COR-L47 (cell line): Measurements from ENCODE around the gene GPR173.

ENCODE experiments used
- DNase-seq: peaks from one replicate; lab custom pipeline; 2025; lab: John Stamatoyannopoulos, UW

The GPR173 gene

GRCh38 chrX:53089925-53090324 lies 41.3 kb downstream of the GPR173 start:
- no peak for DNase-seq

- no peak for DNase-seq
These were observed 42.8 kb downstream of the GPR173 start for GRCh38 chrX:53091354-53091753.

DNA sequence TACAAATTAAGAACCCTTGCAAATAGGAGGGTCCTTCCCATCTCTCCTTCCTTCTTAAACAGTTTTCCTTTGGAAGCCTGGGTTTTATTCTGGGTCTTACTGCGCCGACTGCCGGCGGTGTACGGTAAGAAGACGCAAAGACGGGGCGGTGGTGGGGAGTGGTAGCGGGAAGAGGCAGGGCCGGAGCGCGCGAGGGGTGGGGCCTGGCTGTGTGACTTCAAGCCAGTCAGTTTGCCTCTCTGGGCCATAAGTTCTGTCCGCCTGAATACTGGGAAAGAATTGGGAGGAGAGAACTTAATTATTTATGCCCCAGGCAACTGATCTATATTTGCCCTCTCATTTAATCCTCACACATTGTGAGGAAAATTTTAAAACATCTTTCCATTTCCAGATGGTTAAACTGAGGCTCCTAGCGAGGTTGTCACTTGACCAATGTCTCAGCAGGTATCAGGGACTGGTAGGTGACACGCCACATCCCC lies 44.6 kb downstream of the GPR173 start:
- DNase-seq = peak; percentile 70

- peak; percentile 93 for DNase-seq
These were observed 45.4 kb downstream of the GPR173 start, which contains the start of gene KANTR for GRCh38 chrX:53093748-53094581. Gene KANTR, plus strand, starts transcription at chrX:53094142. Its CDS starts 30,131 bp downstream, at chrX:53124273.

GRCh38 chrX:53094582-53094905 lies 46.0 kb downstream of the GPR173 start:
- DNase-seq = no peak

DNA sequence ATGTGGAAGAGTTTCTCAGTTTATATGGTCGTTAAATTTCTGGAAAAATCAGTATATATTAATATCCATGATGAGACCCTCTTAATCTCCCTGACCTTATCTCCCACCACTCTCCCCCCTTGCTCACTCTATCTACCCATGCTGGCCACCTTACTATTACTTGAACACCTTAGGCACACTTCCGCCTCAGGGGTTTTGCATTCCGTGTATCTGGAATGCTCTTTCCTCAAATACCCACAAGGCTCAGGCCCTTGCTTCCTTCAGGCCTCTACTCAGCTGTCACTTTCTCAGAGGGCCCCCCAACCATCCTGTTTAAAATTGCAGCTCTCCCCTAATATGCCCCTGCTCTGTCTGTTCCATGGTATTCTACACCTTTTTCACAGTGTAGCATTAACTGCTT lies 47.2 kb downstream of the GPR173 start:
- DNase-seq = no peak

DNA sequence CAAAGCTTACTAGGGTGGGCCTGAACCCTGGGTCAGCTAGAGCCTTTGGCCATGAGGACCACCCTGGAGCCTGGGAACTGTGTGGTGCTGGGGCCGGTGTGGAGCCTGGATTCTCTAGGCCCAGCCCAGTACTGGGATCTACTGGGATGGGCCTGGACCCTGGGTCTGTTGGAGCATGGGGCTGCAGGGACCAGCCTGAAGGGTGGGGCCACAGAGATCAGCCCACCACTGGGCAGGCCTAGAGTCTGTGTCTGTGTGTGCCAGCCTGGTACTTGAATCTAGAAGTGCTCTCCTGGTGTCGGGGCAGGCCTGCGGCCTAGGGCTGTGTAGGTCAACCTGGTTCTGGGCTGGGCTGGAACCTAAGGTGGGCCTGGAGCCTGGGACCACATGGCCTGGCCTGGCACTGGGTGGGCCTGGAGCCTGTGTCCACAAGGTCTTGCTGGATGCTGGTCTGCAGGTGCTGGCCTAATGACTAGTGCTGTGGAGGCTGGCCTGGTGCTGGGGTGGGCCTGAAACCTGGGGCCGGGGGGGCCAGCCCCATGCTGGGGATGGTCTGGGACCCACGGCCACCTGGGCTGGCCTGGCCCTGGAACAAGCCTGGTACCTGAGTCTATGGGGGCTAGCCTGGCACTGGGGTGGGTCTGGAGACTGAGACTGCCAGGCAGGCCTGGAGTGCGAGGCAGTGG lies 66.4 kb downstream of the GPR173 start:
- DNase-seq = no peak

GRCh38 chrX:53115550-53115874 lies 66.9 kb downstream of the GPR173 start:
- no peak for DNase-seq

- DNase-seq = no peak
These were observed 67.5 kb downstream of the GPR173 start for GRCh38 chrX:53116101-53116500.

GRCh38 chrX:53122013-53122412 lies 73.4 kb downstream of the GPR173 start:
- no peak for DNase-seq

GRCh38 chrX:53125506-53125905 lies 76.9 kb downstream of the GPR173 start:
- no peak for DNase-seq

DNA sequence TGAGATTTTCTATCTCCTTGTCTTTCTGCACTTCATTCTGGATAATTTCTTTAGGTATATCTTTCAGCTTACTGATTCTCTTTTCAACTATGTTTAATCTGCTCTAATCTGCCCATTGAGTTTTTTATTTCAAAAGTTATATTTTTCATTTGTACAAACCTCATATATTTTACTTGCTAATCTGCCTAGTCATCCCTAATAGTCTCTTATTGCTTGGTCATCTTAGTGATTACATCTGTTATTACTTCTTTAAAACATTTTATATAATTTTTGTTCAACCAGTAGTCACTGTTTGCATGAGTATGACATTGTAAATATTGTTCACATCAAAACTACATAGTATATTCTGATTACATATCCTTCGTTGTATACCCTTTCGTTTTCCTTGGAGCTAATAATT lies 77.8 kb downstream of the GPR173 start:
- DNase-seq = no peak

DNA sequence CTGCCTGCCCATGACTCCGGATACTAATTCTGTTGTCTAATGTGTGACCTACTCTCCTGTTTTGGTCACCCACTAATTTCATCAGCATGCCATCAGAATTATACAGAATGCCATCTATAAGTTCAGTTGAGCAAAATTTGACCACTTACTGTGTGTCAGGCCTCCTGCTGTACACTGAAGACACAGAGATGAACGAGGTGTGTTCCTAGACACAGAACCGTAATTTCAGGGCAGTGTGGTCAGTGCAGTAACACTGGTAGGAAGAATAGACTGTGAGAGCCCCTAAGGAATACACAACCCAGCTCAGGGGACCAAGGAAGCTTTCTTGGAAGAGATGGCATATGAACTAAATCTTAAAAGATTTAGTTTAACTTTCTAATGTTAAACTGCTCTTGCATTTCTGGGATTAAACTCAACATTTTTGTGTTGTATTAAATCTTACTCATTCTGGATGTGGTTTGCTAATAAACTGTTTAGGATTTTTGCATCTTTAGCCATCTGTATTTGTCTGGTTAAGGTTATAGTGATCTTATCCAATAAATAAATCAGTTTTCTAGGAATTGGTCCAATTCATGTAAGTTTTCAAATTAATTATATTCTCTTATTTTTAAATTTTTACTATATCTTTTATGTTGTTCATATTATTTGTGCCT lies 79.6 kb downstream of the GPR173 start:
- DNase-seq = no peak
